ENCODE data around the gene SLC22A14. TPM values are rescaled to one million over a fixed set of nuclear protein-coding genes. Genes with fewer than 3 reads are reported as not detected.

The SLC22A14 gene
- total and polyA plus RNA-seq, 10 of the 15 experiments (the other 5 are each of a cell fraction or from before 2014, with no cell fraction given): not detected

DNA sequence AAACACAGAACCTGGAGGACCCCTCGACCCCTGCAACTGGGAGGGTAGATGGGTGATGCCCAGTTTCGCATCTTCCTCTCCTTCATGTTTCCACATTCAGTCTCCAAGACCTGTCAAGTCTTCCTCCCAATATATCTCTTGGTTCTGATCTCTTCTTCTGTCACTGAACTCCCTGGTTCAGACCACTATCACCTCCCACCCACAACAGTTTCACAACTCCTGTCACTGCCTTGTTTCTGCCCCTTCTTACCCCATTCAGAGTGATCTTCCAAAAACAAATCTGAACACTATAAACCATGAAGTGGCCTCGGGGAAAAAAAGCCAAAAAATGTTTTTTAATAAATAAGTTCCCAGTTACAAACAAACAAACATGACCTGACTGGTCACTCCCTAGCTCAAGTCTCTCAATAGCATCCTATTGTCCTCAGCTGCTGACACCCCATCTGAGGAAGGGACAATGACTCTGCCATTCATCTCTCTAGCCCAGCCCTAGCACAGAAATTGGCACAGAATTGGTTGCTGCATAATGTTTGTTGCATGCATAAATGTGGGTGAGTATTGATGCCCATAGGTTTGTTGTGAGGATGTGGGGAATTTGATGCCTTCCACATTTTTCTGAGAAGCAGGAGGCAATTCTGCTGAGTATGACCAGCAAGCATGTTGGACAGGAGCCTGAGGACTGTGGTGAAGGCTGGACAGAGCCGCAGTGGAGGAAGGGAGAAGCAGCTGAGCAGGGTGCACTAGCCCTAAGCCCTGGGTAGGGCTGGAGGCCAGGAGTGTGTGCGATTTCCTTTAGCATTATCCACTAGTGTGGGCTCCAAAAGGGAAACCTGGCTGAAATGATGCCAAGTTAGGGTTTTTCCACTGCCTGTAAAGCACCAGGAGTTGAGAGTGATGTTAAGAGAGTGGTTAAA is 52.3 kb downstream of the SLC22A14 start:
- H3K9me3 ChIP-seq (replicated peaks; ENCODE audit: control insufficient read depth, insufficient read depth, low read length): no peaks in the 10 kb centered on the region
- no peak overlapping the region for H3K27ac ChIP-seq (ENCODE audit: control insufficient read depth, insufficient read depth)
- no peaks in the 10 kb centered on the region for H3K79me2 ChIP-seq (ENCODE audit: control insufficient read depth, insufficient read depth, low read length)
- FAIRE-seq (no peak), DNase-seq (ENCODE audit: low read depth, low spot score) (no peak), ATAC-seq (no peak)
- RAD21 ChIA-PET (ENCODE audit: unreplicated experiment): no interaction called here
- POLR2A ChIA-PET: no interaction called here
- H4K20me1 ChIP-seq (ENCODE audit: control insufficient read depth, insufficient read depth): no peaks in the 10 kb centered on the region
- H3K27me3 ChIP-seq (replicated peaks in 1 of 2; ENCODE audit: control insufficient read depth in 2 of 2, insufficient read depth in 2 of 2, low read length in 1 of 2): no peaks in the 10 kb centered on the region; a peak in 1 of 4 replicates
- WGBS (ENCODE audit: insufficient coverage, insufficient replicate concordance, low lambda C conversion rate, missing lambda C conversion rate): 1% methylated on average over 5 of the region's 5 CpGs
- no peak overlapping the region for H3K9ac ChIP-seq (ENCODE audit: control insufficient read depth, insufficient read depth, low read length)
- no peak overlapping the region for H3K4me3 ChIP-seq
- H3K4me2 ChIP-seq (ENCODE audit: control insufficient read depth, insufficient read depth): no peak overlapping the region
- no peaks in the 10 kb centered on the region for H3K36me3 ChIP-seq (ENCODE audit: control insufficient read depth in 2 of 2, insufficient read depth in 2 of 2, low read length in 1 of 2)
- no TSS peak for BruUV-seq (replicated peaks)
- in situ Hi-C loops (cut with MboI) (no loop called here), intact Hi-C loops (cut with micrococcal nuclease; ENCODE audit: unreplicated experiment) (no loop called here)
- no peak overlapping the region for H2AFZ ChIP-seq (ENCODE audit: control insufficient read depth, low read depth, low read length)
- CTCF ChIA-PET: no interaction called here
- H3K4me1 ChIP-seq (ENCODE audit: control insufficient read depth, insufficient read depth, low read length): no peaks in the 10 kb centered on the region
- SMC1A ChIA-PET (ENCODE audit: uncharacterized antibody, unreplicated experiment): interaction anchor here (1.2 kb wide), 1 partner anchor 10 kb away, joined by 3 read pairs; no protein-coding TSS in a partner anchor
- TF ChIP-seq MYC (IDR thresholded peaks at IDR 0.05; ENCODE audit: insufficient read depth, insufficient read length, insufficient replicate concordance, low read length, severe bottlenecking) (no peak), ATF7 (IDR thresholded peaks at IDR 0.05; ENCODE audit: low read depth) (no peak), CBFB (IDR thresholded peaks at IDR 0.05; ENCODE audit: low read depth) (no peak), TBL1XR1 (IDR thresholded peaks at IDR 0.05; ENCODE audit: low read depth, low read length) (no peak), PAX5 (IDR thresholded peaks at IDR 0.05; ENCODE audit: borderline replicate concordance, low read depth, low read length) (no peak), HCFC1 (IDR thresholded peaks at IDR 0.05; ENCODE audit: low read length) (no peak), NBN (IDR thresholded peaks at IDR 0.05) (no peak), MEF2A (IDR thresholded peaks at IDR 0.05; ENCODE audit: insufficient read depth, low read depth, low read length) (no peak), FOXM1 (IDR thresholded peaks at IDR 0.05; ENCODE audit: low read depth, low read length) (no peak), RB1 (IDR thresholded peaks at IDR 0.05; ENCODE audit: borderline replicate concordance) (no peak), STAT3 (IDR thresholded peaks at IDR 0.05; ENCODE audit: low read depth, low read length) (no peak), ZNF217 (IDR thresholded peaks at IDR 0.05) (no peak), MTA2 (IDR thresholded peaks at IDR 0.05; ENCODE audit: low read depth) (no peak), RAD21 (IDR thresholded peaks at IDR 0.05; ENCODE audit: insufficient read depth, low read depth, low read length) (no peak)
- TF ChIP-seq, protein P1, sequence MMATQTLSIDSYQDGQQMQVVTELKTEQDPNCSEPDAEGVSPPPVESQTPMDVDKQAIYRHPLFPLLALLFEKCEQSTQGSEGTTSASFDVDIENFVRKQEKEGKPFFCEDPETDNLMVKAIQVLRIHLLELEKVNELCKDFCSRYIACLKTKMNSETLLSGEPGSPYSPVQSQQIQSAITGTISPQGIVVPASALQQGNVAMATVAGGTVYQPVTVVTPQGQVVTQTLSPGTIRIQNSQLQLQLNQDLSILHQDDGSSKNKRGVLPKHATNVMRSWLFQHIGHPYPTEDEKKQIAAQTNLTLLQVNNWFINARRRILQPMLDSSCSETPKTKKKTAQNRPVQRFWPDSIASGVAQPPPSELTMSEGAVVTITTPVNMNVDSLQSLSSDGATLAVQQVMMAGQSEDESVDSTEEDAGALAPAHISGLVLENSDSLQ (IDR thresholded peaks at IDR 0.05): no peak
- TF ChIP-seq, protein P2, sequence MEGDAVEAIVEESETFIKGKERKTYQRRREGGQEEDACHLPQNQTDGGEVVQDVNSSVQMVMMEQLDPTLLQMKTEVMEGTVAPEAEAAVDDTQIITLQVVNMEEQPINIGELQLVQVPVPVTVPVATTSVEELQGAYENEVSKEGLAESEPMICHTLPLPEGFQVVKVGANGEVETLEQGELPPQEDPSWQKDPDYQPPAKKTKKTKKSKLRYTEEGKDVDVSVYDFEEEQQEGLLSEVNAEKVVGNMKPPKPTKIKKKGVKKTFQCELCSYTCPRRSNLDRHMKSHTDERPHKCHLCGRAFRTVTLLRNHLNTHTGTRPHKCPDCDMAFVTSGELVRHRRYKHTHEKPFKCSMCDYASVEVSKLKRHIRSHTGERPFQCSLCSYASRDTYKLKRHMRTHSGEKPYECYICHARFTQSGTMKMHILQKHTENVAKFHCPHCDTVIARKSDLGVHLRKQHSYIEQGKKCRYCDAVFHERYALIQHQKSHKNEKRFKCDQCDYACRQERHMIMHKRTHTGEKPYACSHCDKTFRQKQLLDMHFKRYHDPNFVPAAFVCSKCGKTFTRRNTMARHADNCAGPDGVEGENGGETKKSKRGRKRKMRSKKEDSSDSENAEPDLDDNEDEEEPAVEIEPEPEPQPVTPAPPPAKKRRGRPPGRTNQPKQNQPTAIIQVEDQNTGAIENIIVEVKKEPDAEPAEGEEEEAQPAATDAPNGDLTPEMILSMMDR (IDR thresholded peaks at IDR 0.05 in 2 of 3, conservative IDR thresholded peaks at IDR 0.05 in 1 of 3; ENCODE audit: control insufficient read depth in 2 of 3, extremely low read depth in 1 of 3, insufficient read depth in 1 of 3, low read depth in 3 of 3, low read length in 3 of 3): no peak
- TF ChIP-seq, protein P3, sequence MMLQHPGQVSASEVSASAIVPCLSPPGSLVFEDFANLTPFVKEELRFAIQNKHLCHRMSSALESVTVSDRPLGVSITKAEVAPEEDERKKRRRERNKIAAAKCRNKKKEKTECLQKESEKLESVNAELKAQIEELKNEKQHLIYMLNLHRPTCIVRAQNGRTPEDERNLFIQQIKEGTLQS (IDR thresholded peaks at IDR 0.05; ENCODE audit: borderline replicate concordance, extremely low read depth, low read depth, low read length): no peak
- TF ChIP-seq, protein P4, sequence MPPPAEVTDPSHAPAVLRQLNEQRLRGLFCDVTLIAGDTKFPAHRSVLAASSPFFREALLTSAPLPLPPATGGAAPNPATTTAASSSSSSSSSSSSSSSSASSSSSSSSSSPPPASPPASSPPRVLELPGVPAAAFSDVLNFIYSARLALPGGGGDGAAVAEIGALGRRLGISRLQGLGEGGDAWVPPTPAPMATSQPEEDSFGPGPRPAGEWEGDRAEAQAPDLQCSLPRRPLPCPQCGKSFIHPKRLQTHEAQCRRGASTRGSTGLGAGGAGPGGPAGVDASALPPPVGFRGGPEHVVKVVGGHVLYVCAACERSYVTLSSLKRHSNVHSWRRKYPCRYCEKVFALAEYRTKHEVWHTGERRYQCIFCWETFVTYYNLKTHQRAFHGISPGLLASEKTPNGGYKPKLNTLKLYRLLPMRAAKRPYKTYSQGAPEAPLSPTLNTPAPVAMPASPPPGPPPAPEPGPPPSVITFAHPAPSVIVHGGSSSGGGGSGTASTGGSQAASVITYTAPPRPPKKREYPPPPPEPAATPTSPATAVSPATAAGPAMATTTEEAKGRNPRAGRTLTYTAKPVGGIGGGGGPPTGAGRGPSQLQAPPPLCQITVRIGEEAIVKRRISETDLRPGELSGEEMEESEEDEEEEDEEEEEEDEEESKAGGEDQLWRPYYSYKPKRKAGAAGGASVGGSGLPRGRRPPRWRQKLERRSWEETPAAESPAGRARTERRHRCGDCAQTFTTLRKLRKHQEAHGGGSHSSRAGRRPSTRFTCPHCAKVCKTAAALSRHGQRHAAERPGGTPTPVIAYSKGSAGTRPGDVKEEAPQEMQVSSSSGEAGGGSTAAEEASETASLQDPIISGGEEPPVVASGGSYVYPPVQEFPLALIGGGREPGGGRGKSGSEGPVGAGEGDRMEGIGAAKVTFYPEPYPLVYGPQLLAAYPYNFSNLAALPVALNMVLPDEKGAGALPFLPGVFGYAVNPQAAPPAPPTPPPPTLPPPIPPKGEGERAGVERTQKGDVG (CRISPR knock-in tag; IDR thresholded peaks at IDR 0.05): no peak
